ENCODE results near the gene GARIN5A.

DNA sequence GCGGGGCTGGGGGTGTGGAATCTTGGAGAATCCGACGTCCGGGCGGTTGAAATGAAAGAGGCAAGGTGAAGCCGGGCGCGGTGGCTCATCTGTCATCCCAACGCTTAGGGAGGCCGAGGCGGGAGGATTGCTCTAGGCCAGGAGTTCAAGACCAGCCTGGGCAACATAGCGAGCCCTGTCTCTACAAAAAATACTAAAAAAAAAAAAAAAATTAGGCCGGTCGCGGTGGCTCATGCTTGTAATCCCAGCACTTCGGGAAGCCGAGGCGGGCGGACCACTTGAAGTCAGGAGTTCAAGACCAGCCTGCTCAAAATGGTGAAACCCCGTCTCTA, 225 bp upstream of the GARIN5A start:
- TF ChIP-seq, protein P1, sequence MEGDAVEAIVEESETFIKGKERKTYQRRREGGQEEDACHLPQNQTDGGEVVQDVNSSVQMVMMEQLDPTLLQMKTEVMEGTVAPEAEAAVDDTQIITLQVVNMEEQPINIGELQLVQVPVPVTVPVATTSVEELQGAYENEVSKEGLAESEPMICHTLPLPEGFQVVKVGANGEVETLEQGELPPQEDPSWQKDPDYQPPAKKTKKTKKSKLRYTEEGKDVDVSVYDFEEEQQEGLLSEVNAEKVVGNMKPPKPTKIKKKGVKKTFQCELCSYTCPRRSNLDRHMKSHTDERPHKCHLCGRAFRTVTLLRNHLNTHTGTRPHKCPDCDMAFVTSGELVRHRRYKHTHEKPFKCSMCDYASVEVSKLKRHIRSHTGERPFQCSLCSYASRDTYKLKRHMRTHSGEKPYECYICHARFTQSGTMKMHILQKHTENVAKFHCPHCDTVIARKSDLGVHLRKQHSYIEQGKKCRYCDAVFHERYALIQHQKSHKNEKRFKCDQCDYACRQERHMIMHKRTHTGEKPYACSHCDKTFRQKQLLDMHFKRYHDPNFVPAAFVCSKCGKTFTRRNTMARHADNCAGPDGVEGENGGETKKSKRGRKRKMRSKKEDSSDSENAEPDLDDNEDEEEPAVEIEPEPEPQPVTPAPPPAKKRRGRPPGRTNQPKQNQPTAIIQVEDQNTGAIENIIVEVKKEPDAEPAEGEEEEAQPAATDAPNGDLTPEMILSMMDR (IDR thresholded peaks at IDR 0.05), result no peak
- TF ChIP-seq, protein P2, sequence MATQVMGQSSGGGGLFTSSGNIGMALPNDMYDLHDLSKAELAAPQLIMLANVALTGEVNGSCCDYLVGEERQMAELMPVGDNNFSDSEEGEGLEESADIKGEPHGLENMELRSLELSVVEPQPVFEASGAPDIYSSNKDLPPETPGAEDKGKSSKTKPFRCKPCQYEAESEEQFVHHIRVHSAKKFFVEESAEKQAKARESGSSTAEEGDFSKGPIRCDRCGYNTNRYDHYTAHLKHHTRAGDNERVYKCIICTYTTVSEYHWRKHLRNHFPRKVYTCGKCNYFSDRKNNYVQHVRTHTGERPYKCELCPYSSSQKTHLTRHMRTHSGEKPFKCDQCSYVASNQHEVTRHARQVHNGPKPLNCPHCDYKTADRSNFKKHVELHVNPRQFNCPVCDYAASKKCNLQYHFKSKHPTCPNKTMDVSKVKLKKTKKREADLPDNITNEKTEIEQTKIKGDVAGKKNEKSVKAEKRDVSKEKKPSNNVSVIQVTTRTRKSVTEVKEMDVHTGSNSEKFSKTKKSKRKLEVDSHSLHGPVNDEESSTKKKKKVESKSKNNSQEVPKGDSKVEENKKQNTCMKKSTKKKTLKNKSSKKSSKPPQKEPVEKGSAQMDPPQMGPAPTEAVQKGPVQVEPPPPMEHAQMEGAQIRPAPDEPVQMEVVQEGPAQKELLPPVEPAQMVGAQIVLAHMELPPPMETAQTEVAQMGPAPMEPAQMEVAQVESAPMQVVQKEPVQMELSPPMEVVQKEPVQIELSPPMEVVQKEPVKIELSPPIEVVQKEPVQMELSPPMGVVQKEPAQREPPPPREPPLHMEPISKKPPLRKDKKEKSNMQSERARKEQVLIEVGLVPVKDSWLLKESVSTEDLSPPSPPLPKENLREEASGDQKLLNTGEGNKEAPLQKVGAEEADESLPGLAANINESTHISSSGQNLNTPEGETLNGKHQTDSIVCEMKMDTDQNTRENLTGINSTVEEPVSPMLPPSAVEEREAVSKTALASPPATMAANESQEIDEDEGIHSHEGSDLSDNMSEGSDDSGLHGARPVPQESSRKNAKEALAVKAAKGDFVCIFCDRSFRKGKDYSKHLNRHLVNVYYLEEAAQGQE (IDR thresholded peaks at IDR 0.05; ENCODE audit: insufficient read depth in 1 of 2, low read depth in 2 of 2, low read length in 1 of 2), result no peak
- no peak for TF ChIP-seq TCF7L2 (IDR thresholded peaks at IDR 0.05; ENCODE audit: low read depth, low read length)

All from Panc1 (cell line).